ENCODE data around the gene STATH. TPM values are rescaled to one million over a fixed set of nuclear protein-coding genes. Genes with fewer than 3 reads are reported as not detected.

The STATH gene
- total RNA-seq, 1 experiment from 2014 or later, result not detected

DNA sequence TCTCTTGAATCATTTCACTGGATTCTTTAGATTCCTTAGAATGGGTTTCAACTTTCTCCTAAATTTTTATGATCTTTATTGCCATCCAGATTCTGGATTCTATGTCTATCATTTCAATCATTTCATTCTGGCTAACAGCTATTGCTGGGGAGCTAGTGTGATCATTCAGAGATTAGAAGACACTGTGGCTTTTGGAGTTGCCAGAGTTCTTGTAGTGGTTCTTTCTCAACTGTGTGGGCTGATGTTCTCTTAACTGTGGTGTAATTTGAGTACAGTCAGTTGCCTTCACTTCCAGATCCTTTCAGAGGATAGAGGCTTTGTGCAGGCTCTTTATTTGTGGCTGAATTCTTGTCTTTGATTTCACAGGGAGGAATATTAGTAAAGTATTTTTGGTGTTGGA is 18.2 kb upstream of the STATH start:
- Mint-ChIP-seq H3K27me3 (ENCODE audit: low read depth) (no peaks in the 10 kb centered on the region), H3K4me3 (no peak overlapping the region), H3K27ac (no peak overlapping the region), H3K9me3 (no peaks in the 10 kb centered on the region), H3K4me1 (peaks cover 0 to 4% of the 10 kb centered on the region in 2 experiments; a peak in 2 of 4 replicates), H3K36me3 (ENCODE audit: insufficient read depth in 1 of 3, low read depth in 3 of 3) (no peaks in the 10 kb centered on the region)
- no peak overlapping the region for H3K14ac ChIP-seq (ENCODE audit: insufficient read depth, low read length)
- TF ChIP-seq, protein P1, sequence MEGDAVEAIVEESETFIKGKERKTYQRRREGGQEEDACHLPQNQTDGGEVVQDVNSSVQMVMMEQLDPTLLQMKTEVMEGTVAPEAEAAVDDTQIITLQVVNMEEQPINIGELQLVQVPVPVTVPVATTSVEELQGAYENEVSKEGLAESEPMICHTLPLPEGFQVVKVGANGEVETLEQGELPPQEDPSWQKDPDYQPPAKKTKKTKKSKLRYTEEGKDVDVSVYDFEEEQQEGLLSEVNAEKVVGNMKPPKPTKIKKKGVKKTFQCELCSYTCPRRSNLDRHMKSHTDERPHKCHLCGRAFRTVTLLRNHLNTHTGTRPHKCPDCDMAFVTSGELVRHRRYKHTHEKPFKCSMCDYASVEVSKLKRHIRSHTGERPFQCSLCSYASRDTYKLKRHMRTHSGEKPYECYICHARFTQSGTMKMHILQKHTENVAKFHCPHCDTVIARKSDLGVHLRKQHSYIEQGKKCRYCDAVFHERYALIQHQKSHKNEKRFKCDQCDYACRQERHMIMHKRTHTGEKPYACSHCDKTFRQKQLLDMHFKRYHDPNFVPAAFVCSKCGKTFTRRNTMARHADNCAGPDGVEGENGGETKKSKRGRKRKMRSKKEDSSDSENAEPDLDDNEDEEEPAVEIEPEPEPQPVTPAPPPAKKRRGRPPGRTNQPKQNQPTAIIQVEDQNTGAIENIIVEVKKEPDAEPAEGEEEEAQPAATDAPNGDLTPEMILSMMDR (conservative IDR thresholded peaks at IDR 0.05), result no peak
- no peaks in the 10 kb centered on the region for H4K20me1 ChIP-seq (ENCODE audit: control insufficient read depth, insufficient read depth, insufficient read length)
- H3K27ac ChIP-seq (ENCODE audit: insufficient read length, low read depth, low read length), result no peak overlapping the region
- no peak overlapping the region for H3K9ac ChIP-seq (ENCODE audit: extremely low read depth, insufficient read length, low read length)
- no peak for DNase-seq
- no peak overlapping the region for H3K56ac ChIP-seq (ENCODE audit: insufficient read length, low read depth, low read length)
- H3K4me1 ChIP-seq (ENCODE audit: insufficient read depth, low read length), result no peaks in the 10 kb centered on the region
- H4K8ac ChIP-seq (replicated peaks; ENCODE audit: insufficient read length, low read depth, low read length), result no peak overlapping the region
- H3K4ac ChIP-seq (ENCODE audit: low read depth, low read length), result no peak overlapping the region
- H2BK5ac ChIP-seq (ENCODE audit: insufficient read length, low read length), result no peak overlapping the region
- H3K9me3 ChIP-seq (ENCODE audit: control insufficient read depth, low read depth, low read length), result no peaks in the 10 kb centered on the region
- no peak overlapping the region for H2BK20ac ChIP-seq (ENCODE audit: low read depth, low read length, poor library complexity, severe bottlenecking)
- H3T11ph ChIP-seq (ENCODE audit: low read length), result no peak overlapping the region
- H4K91ac ChIP-seq (ENCODE audit: insufficient read length, low read depth, low read length), result no peak overlapping the region
- no peak overlapping the region for H2BK12ac ChIP-seq (ENCODE audit: insufficient read length, low read depth, low read length)
- H3K4me2 ChIP-seq (ENCODE audit: insufficient read depth, insufficient read length, low read length), result no peak overlapping the region
- no peaks in the 10 kb centered on the region for H3K79me2 ChIP-seq (ENCODE audit: insufficient read depth, low read length)
- H3K79me1 ChIP-seq (ENCODE audit: insufficient read depth, low read depth, low read length, poor library complexity, severe bottlenecking), result no peaks in the 10 kb centered on the region
- no peak overlapping the region for H2AK5ac ChIP-seq (ENCODE audit: insufficient read length, low read length)
- H3K18ac ChIP-seq (ENCODE audit: insufficient read length, low read depth, low read length), result no peak overlapping the region
- no peak overlapping the region for H4K5ac ChIP-seq (ENCODE audit: insufficient read length, low read depth, low read length)
- H2BK120ac ChIP-seq (ENCODE audit: low read depth, low read length, poor library complexity, severe bottlenecking), result no peak overlapping the region
- H2BK15ac ChIP-seq (ENCODE audit: low read depth, low read length), result no peak overlapping the region
- H3K23me2 ChIP-seq (ENCODE audit: insufficient read length, low read depth, low read length, poor library complexity, severe bottlenecking), result no peaks in the 10 kb centered on the region
- H3K27me3 ChIP-seq (ENCODE audit: insufficient read depth, low read length), result no peaks in the 10 kb centered on the region
- H2AFZ ChIP-seq (ENCODE audit: low read length), result no peak overlapping the region
- no peak overlapping the region for H3K23ac ChIP-seq (ENCODE audit: insufficient read length, low read depth, low read length)
